ENCODE measurements around the gene BLTP3B. TPM values are rescaled to one million over a fixed set of nuclear protein-coding genes. Genes with fewer than 3 reads are reported as not detected.

Gene BLTP3B
- total RNA-seq, 2 donors from 2014 or later = 29.1 to 40.6 TPM

- Mint-ChIP-seq H3K36me3 (ENCODE audit: low read depth) (peaks cover 31% of the 10 kb centered on the region), H3K4me3 (no peak overlapping the region), H3K4me1 (peaks cover 7% of the 10 kb centered on the region), H3K27me3 (ENCODE audit: insufficient read depth) (no peaks in the 10 kb centered on the region), H3K9me3 (peaks cover 16% of the 10 kb centered on the region), H3K27ac (no peak overlapping the region)
- H3K9ac ChIP-seq (ENCODE audit: extremely low read depth, low read length, poor library complexity, severe bottlenecking) = no peak overlapping the region
- peaks cover 12% of the 10 kb centered on the region for H3K36me3 ChIP-seq (ENCODE audit: control insufficient read depth, insufficient read depth, low read length)
- H3K27ac ChIP-seq (ENCODE audit: low read depth, low read length) = no peak overlapping the region
- no peak for TF ChIP-seq CTCF (conservative IDR thresholded peaks at IDR 0.05)
- no peaks in the 10 kb centered on the region for H3K4me1 ChIP-seq (ENCODE audit: control insufficient read depth, insufficient read depth, low read length)
- WGBS, 2 experiments (ENCODE audit: insufficient coverage in 1 of 2, insufficient read length in 1 of 2) = 93 to 95% methylated on average over 6 to 10 of the region's 10 CpGs
- no peak for DNase-seq
- H3K9me3 ChIP-seq (ENCODE audit: control insufficient read depth, low read length) = peaks cover 46% of the 10 kb centered on the region
- no peaks in the 10 kb centered on the region for H3K27me3 ChIP-seq (ENCODE audit: control insufficient read depth, insufficient read depth, low read length, poor library complexity, severe bottlenecking)
- H3K4me3 ChIP-seq (ENCODE audit: low read length) = no peak overlapping the region
Measured at GRCh38 chr12:100166232-100166631, 23.6 kb upstream of the BLTP3B start.

GRCh38 chr12:100165356-100165755 lies 22.7 kb upstream of the BLTP3B start:
- H3K27me3 Mint-ChIP-seq (ENCODE audit: insufficient read depth) = no peaks in the 10 kb centered on the region
- Histone ChIP-seq H3K9me3 (ENCODE audit: control insufficient read depth, low read length) (peaks cover 55% of the 10 kb centered on the region), H3K27me3 (ENCODE audit: control insufficient read depth, insufficient read depth, low read length, poor library complexity, severe bottlenecking) (no peaks in the 10 kb centered on the region), H3K27ac (ENCODE audit: low read depth, low read length) (no peak overlapping the region), H3K4me1 (ENCODE audit: control insufficient read depth, insufficient read depth, low read length) (peaks cover 1% of the 10 kb centered on the region), H3K9ac (ENCODE audit: extremely low read depth, low read length, poor library complexity, severe bottlenecking) (no peak overlapping the region), H3K36me3 (ENCODE audit: control insufficient read depth, insufficient read depth, low read length) (peaks cover 16% of the 10 kb centered on the region), H3K4me3 (ENCODE audit: low read length) (peak overlapping the region; percentile 1)
- H3K9me3 Mint-ChIP-seq = peaks cover 19% of the 10 kb centered on the region
- H3K4me3 Mint-ChIP-seq = no peak overlapping the region
- 96 to 100% methylated on average over 3 of the region's 3 CpGs for WGBS, 2 experiments (ENCODE audit: insufficient coverage in 1 of 2, insufficient read length in 1 of 2)
- peaks cover 37% of the 10 kb centered on the region for H3K36me3 Mint-ChIP-seq (ENCODE audit: low read depth)
- no peak overlapping the region for H3K27ac Mint-ChIP-seq
- no peak for DNase-seq
- peaks cover 7% of the 10 kb centered on the region for H3K4me1 Mint-ChIP-seq
- TF ChIP-seq CTCF (conservative IDR thresholded peaks at IDR 0.05) = no peak

GRCh38 chr12:100164153-100164704 lies 21.6 kb upstream of the BLTP3B start:
- Mint-ChIP-seq H3K9me3 (peaks cover 31% of the 10 kb centered on the region), H3K36me3 (ENCODE audit: low read depth) (peaks cover 47% of the 10 kb centered on the region), H3K27ac (peak overlapping the region; percentile 86), H3K27me3 (ENCODE audit: insufficient read depth) (no peaks in the 10 kb centered on the region), H3K4me1 (peaks cover 7% of the 10 kb centered on the region), H3K4me3 (peak overlapping the region; percentile 53)
- no peak overlapping the region for H3K9ac ChIP-seq (ENCODE audit: extremely low read depth, low read length, poor library complexity, severe bottlenecking)
- H3K4me1 ChIP-seq (ENCODE audit: control insufficient read depth, insufficient read depth, low read length) = peaks cover 5% of the 10 kb centered on the region
- H3K27ac ChIP-seq (ENCODE audit: low read depth, low read length) = no peak overlapping the region
- no peak for DNase-seq
- H3K36me3 ChIP-seq (ENCODE audit: control insufficient read depth, insufficient read depth, low read length) = peaks cover 16% of the 10 kb centered on the region
- peaks cover 63% of the 10 kb centered on the region for H3K9me3 ChIP-seq (ENCODE audit: control insufficient read depth, low read length)
- 67% methylated on average over 7 of the region's 7 CpGs; no CpG with 5 or more reads in 1 of the 2 experiments for WGBS, 2 experiments (ENCODE audit: insufficient coverage in 1 of 2, insufficient read length in 1 of 2)
- H3K27me3 ChIP-seq (ENCODE audit: control insufficient read depth, insufficient read depth, low read length, poor library complexity, severe bottlenecking) = no peaks in the 10 kb centered on the region
- no peak for TF ChIP-seq CTCF (conservative IDR thresholded peaks at IDR 0.05)
- H3K4me3 ChIP-seq (ENCODE audit: low read length) = peak overlapping the region; percentile 47

Measured in endodermal cell (in vitro differentiated cells).